Neural crest cell (in vitro differentiated cells): ENCODE data around the gene PIKFYVE. TPM values are rescaled to one million over a fixed set of nuclear protein-coding genes. Genes with fewer than 3 reads are reported as not detected.

Experiments
- DNase-seq: peaks from one replicate; pipeline ENCODE4 v3.0.0; 2021; ENCODE audit warnings: low read depth, mixed read lengths, low spot score
- H3K27ac Mint-ChIP-seq: one replicate; pipeline ENCODE4 v1.8.0; 2021; ENCODE audit warnings: mild to moderate bottlenecking, mixed read lengths; ENCODE audit not compliant: unreplicated experiment
- H3K27me3 Mint-ChIP-seq: 2 replicates; pipeline ENCODE4 v1.8.0; 2021; ENCODE audit warnings: low read depth, mild to moderate bottlenecking, mixed read lengths
- H3K36me3 Mint-ChIP-seq: 2 replicates; pipeline ENCODE4 v1.8.0; 2021; ENCODE audit warnings: low read depth, mild to moderate bottlenecking, mixed read lengths
- H3K4me1 Mint-ChIP-seq: 2 replicates; pipeline ENCODE4 v1.8.0; 2021; ENCODE audit warnings: mixed read lengths
- H3K4me3 Mint-ChIP-seq: one replicate; pipeline ENCODE4 v1.8.0; 2021; ENCODE audit warnings: mild to moderate bottlenecking, mixed read lengths
- H3K9me3 Mint-ChIP-seq: 2 replicates; pipeline ENCODE4 v1.8.0; 2021; ENCODE audit warnings: mixed read lengths
- CTCF ChIP-seq: fragments of 200-600 bp; sonication (generic); conservative IDR thresholded peaks from 2 replicates; pipeline ENCODE4 v1.5.0; 2021; ENCODE audit warnings: antibody characterized with exemption, mild to moderate bottlenecking
- total RNA-seq: library from RNA; stranded (reverse); gene quantifications from 2 replicates; pipeline ENCODE4 v1.2.1, GENCODE V29; 2021

PIKFYVE gene
- total RNA-seq, 1 donor from 2014 or later, result 31.4 TPM

- peaks cover 23% of the 10 kb centered on the region for H3K36me3 Mint-ChIP-seq
- no peaks in the 10 kb centered on the region for H3K9me3 Mint-ChIP-seq
- H3K27ac Mint-ChIP-seq, result no peak overlapping the region
- no peak overlapping the region for H3K4me3 Mint-ChIP-seq
- H3K27me3 Mint-ChIP-seq, result no peaks in the 10 kb centered on the region
- no peaks in the 10 kb centered on the region for H3K4me1 Mint-ChIP-seq
- TF ChIP-seq CTCF, result no peak
- no peak for DNase-seq
These were observed 30.6 kb downstream of the PIKFYVE start for GRCh38 chr2:208296610-208297009.

- Mint-ChIP-seq H3K36me3 (peaks cover 13% of the 10 kb centered on the region), H3K4me1 (no peaks in the 10 kb centered on the region), H3K27ac (no peak overlapping the region), H3K9me3 (no peaks in the 10 kb centered on the region), H3K27me3 (no peaks in the 10 kb centered on the region), H3K4me3 (no peak overlapping the region)
- no peak for DNase-seq
- TF ChIP-seq CTCF, result no peak
These were observed 31.9 kb downstream of the PIKFYVE start for GRCh38 chr2:208297961-208298360.

GRCh38 chr2:208300847-208301618 is 35.0 kb downstream of the PIKFYVE start:
- Mint-ChIP-seq H3K4me3 (no peak overlapping the region), H3K27me3 (no peaks in the 10 kb centered on the region), H3K9me3 (no peaks in the 10 kb centered on the region), H3K4me1 (no peaks in the 10 kb centered on the region), H3K36me3 (peaks cover 11% of the 10 kb centered on the region), H3K27ac (no peak overlapping the region)
- TF ChIP-seq CTCF, result no peak
- no peak for DNase-seq

GRCh38 chr2:208304157-208304556 is 38.1 kb downstream of the PIKFYVE start:
- Mint-ChIP-seq H3K4me3 (no peak overlapping the region), H3K36me3 (peaks cover 20% of the 10 kb centered on the region), H3K27me3 (no peaks in the 10 kb centered on the region), H3K4me1 (no peaks in the 10 kb centered on the region), H3K9me3 (no peaks in the 10 kb centered on the region), H3K27ac (no peak overlapping the region)
- TF ChIP-seq CTCF, result no peak
- no peak for DNase-seq

GRCh38 chr2:208304695-208305094 is 38.6 kb downstream of the PIKFYVE start:
- Mint-ChIP-seq H3K27ac (no peak overlapping the region), H3K36me3 (peaks cover 20% of the 10 kb centered on the region), H3K27me3 (no peaks in the 10 kb centered on the region), H3K4me1 (no peaks in the 10 kb centered on the region), H3K9me3 (no peaks in the 10 kb centered on the region), H3K4me3 (no peak overlapping the region)
- DNase-seq, result no peak
- TF ChIP-seq CTCF, result no peak
